Liver (tissue), 3 donors: ENCODE results near the gene RUNX1.

ENCODE experiments used
- GABPA ChIP-seq, 2 donors: IDR thresholded peaks in 1 of 2; conservative IDR thresholded peaks in 1 of 2; 2 replicates each; pipeline ENCODE4 v1.6.1; 2016; ENCODE audit warnings: antibody characterized with exemption in 2 of 2, mild to moderate bottlenecking in 1 of 2, moderate library complexity in 1 of 2
- JUND ChIP-seq, 2 donors: IDR thresholded peaks; 2 replicates each; pipeline ENCODE4 v1.6.1; 2016; ENCODE audit warnings: antibody characterized with exemption in 2 of 2
- RAD21 ChIP-seq, 2 donors: IDR thresholded peaks; 2 replicates each; pipeline ENCODE4 v1.6.1; 2016; ENCODE audit warnings: antibody characterized with exemption in 2 of 2, mild to moderate bottlenecking in 2 of 2
- TF ChIP-seq, protein P1 (sequence below): fragments of 150-350 bp; IDR thresholded peaks from 2 replicates; pipeline ENCODE4 v1.5.1; 2017; ENCODE audit warnings: improper control_type of control experiment, low read depth, low read length; ENCODE audit not compliant: missing input control
- TF ChIP-seq, protein P2 (sequence below): IDR thresholded peaks from 2 replicates; pipeline ENCODE4 v1.6.1; 2016; ENCODE audit warnings: antibody characterized with exemption
- TF ChIP-seq, protein P3 (sequence below): IDR thresholded peaks from 2 replicates; pipeline ENCODE4 v1.6.1; 2016; ENCODE audit warnings: antibody characterized with exemption
- donor health status: healthy.
- donor health status: healthy.

DNA sequence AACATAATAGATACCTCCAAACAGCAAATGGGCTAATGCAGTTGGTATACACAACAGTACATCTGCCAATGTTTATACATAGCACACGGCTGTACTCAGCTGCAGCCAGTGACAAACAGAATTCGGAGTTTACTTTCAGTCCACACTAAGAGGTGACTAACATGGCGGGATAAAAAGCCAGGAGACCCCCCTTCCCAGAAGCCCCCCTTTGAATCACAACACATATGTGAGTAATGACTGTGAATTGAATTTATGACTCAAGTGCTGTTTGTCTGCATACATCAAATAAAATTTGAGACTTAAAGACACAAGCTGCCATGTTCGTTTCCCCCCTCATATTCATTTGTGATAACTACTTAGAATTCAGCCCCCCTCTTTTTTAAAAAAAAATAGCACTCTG, 113.2 kb downstream of the RUNX1 start:
- TF ChIP-seq, protein P1, sequence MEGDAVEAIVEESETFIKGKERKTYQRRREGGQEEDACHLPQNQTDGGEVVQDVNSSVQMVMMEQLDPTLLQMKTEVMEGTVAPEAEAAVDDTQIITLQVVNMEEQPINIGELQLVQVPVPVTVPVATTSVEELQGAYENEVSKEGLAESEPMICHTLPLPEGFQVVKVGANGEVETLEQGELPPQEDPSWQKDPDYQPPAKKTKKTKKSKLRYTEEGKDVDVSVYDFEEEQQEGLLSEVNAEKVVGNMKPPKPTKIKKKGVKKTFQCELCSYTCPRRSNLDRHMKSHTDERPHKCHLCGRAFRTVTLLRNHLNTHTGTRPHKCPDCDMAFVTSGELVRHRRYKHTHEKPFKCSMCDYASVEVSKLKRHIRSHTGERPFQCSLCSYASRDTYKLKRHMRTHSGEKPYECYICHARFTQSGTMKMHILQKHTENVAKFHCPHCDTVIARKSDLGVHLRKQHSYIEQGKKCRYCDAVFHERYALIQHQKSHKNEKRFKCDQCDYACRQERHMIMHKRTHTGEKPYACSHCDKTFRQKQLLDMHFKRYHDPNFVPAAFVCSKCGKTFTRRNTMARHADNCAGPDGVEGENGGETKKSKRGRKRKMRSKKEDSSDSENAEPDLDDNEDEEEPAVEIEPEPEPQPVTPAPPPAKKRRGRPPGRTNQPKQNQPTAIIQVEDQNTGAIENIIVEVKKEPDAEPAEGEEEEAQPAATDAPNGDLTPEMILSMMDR = no peak
- TF ChIP-seq, protein P2, sequence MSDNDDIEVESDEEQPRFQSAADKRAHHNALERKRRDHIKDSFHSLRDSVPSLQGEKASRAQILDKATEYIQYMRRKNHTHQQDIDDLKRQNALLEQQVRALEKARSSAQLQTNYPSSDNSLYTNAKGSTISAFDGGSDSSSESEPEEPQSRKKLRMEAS = no peak
- TF ChIP-seq RAD21 (IDR thresholded peaks at IDR 0.05) (no peak), JUND (IDR thresholded peaks at IDR 0.05) (no peak), GABPA (IDR thresholded peaks at IDR 0.05 in 1 of 2, conservative IDR thresholded peaks at IDR 0.05 in 1 of 2) (no peak)
- TF ChIP-seq, protein P3, sequence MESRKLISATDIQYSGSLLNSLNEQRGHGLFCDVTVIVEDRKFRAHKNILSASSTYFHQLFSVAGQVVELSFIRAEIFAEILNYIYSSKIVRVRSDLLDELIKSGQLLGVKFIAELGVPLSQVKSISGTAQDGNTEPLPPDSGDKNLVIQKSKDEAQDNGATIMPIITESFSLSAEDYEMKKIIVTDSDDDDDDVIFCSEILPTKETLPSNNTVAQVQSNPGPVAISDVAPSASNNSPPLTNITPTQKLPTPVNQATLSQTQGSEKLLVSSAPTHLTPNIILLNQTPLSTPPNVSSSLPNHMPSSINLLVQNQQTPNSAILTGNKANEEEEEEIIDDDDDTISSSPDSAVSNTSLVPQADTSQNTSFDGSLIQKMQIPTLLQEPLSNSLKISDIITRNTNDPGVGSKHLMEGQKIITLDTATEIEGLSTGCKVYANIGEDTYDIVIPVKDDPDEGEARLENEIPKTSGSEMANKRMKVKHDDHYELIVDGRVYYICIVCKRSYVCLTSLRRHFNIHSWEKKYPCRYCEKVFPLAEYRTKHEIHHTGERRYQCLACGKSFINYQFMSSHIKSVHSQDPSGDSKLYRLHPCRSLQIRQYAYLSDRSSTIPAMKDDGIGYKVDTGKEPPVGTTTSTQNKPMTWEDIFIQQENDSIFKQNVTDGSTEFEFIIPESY = no peak
